ENCODE results near the gene CENPW. TPM values are rescaled to one million over a fixed set of nuclear protein-coding genes. Genes with fewer than 3 reads are reported as not detected.

Gene CENPW
- total RNA-seq, 1 experiment from 2014 or later = 82.3 TPM

GRCh38 chr6:126302191-126302590, 37.7 kb upstream of the CENPW start:
- Histone ChIP-seq H3K23ac (ENCODE audit: insufficient read length, low read depth, low read length) (no peak overlapping the region), H3K18ac (ENCODE audit: insufficient read length, low read depth, low read length) (no peak overlapping the region), H4K5ac (ENCODE audit: insufficient read length, low read depth, low read length) (no peak overlapping the region), H3K23me2 (ENCODE audit: insufficient read length, low read depth, low read length, poor library complexity, severe bottlenecking) (no peaks in the 10 kb centered on the region), H4K91ac (ENCODE audit: insufficient read length, low read depth, low read length) (no peak overlapping the region), H2AFZ (ENCODE audit: low read length) (no peak overlapping the region), H3K9me3 (ENCODE audit: control insufficient read depth, low read depth, low read length) (no peaks in the 10 kb centered on the region), H3K79me2 (ENCODE audit: insufficient read depth, low read length) (no peaks in the 10 kb centered on the region), H3K27me3 (ENCODE audit: insufficient read depth, low read length) (no peaks in the 10 kb centered on the region), H2BK15ac (ENCODE audit: low read depth, low read length) (no peak overlapping the region), H2BK5ac (ENCODE audit: insufficient read length, low read length) (no peak overlapping the region), H3K14ac (ENCODE audit: insufficient read depth, low read length) (no peak overlapping the region), H4K20me1 (ENCODE audit: control insufficient read depth, insufficient read depth, insufficient read length) (no peaks in the 10 kb centered on the region), H3K4me2 (ENCODE audit: insufficient read depth, insufficient read length, low read length) (no peak overlapping the region), H3T11ph (ENCODE audit: low read length) (no peak overlapping the region), H2BK120ac (ENCODE audit: low read depth, low read length, poor library complexity, severe bottlenecking) (no peak overlapping the region), H2AK5ac (ENCODE audit: insufficient read length, low read length) (no peak overlapping the region), H3K4me1 (ENCODE audit: insufficient read depth, low read length) (no peaks in the 10 kb centered on the region), H4K8ac (replicated peaks; ENCODE audit: insufficient read length, low read depth, low read length) (no peak overlapping the region), H3K79me1 (ENCODE audit: insufficient read depth, low read depth, low read length, poor library complexity, severe bottlenecking) (no peaks in the 10 kb centered on the region), H3K27ac (ENCODE audit: insufficient read length, low read depth, low read length) (no peak overlapping the region), H3K4ac (ENCODE audit: low read depth, low read length) (no peak overlapping the region), H3K56ac (ENCODE audit: insufficient read length, low read depth, low read length) (no peak overlapping the region), H3K9ac (ENCODE audit: extremely low read depth, insufficient read length, low read length) (no peak overlapping the region), H2BK12ac (ENCODE audit: insufficient read length, low read depth, low read length) (no peak overlapping the region), H2BK20ac (ENCODE audit: low read depth, low read length, poor library complexity, severe bottlenecking) (no peak overlapping the region)
- Mint-ChIP-seq H3K4me1 (no peaks in the 10 kb centered on the region), H3K36me3 (ENCODE audit: insufficient read depth in 1 of 3, low read depth in 3 of 3) (no peaks in the 10 kb centered on the region), H3K27me3 (ENCODE audit: low read depth) (no peaks in the 10 kb centered on the region; the same call in 1 of the 2 replicates), H3K9me3 (no peaks in the 10 kb centered on the region), H3K4me3 (no peak overlapping the region), H3K27ac (no peak overlapping the region)
- no peak for DNase-seq
- TF ChIP-seq, protein P1, sequence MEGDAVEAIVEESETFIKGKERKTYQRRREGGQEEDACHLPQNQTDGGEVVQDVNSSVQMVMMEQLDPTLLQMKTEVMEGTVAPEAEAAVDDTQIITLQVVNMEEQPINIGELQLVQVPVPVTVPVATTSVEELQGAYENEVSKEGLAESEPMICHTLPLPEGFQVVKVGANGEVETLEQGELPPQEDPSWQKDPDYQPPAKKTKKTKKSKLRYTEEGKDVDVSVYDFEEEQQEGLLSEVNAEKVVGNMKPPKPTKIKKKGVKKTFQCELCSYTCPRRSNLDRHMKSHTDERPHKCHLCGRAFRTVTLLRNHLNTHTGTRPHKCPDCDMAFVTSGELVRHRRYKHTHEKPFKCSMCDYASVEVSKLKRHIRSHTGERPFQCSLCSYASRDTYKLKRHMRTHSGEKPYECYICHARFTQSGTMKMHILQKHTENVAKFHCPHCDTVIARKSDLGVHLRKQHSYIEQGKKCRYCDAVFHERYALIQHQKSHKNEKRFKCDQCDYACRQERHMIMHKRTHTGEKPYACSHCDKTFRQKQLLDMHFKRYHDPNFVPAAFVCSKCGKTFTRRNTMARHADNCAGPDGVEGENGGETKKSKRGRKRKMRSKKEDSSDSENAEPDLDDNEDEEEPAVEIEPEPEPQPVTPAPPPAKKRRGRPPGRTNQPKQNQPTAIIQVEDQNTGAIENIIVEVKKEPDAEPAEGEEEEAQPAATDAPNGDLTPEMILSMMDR (conservative IDR thresholded peaks at IDR 0.05) = no peak
